H9 (cell line): ENCODE results near the gene UNC93A. TPM values are rescaled to one million over a fixed set of nuclear protein-coding genes. Genes with fewer than 3 reads are reported as not detected.

ENCODE experiments used
- DNase-seq: peaks from one replicate; pipeline ENCODE4 v3.0.0-alpha.2; 2017
- H2AFZ ChIP-seq: one replicate; pipeline ENCODE4 v1.6.1; 2013; ENCODE audit warnings: mild to moderate bottlenecking, low read length, control low read depth, moderate library complexity
- H2AK5ac ChIP-seq: 2 replicates; pipeline ENCODE4 v1.6.1; 2013; ENCODE audit warnings: low read length, control low read depth, mixed read lengths; ENCODE audit not compliant: insufficient read length
- H2BK120ac ChIP-seq: one replicate; pipeline ENCODE4 v1.6.1; 2013; ENCODE audit warnings: low read depth, mild to moderate bottlenecking, low read length, control low read depth, inconsistent platforms; ENCODE audit not compliant: poor library complexity, severe bottlenecking
- H2BK12ac ChIP-seq: 2 replicates; pipeline ENCODE4 v1.6.1; 2013; ENCODE audit warnings: low read length, control low read depth, mixed read lengths, low read depth; ENCODE audit not compliant: insufficient read length
- H2BK15ac ChIP-seq: 2 replicates; pipeline ENCODE4 v1.6.1; 2013; ENCODE audit warnings: low read depth, low read length, control low read depth
- H2BK20ac ChIP-seq: one replicate; pipeline ENCODE4 v1.6.1; 2013; ENCODE audit warnings: low read depth, mild to moderate bottlenecking, low read length, control low read depth, inconsistent platforms; ENCODE audit not compliant: poor library complexity, severe bottlenecking
- H2BK5ac ChIP-seq: 2 replicates; pipeline ENCODE4 v1.6.1; 2013; ENCODE audit warnings: low read length, control low read depth, mixed read lengths; ENCODE audit not compliant: insufficient read length
- H3K14ac ChIP-seq: 2 replicates; pipeline ENCODE4 v1.6.1; 2013; ENCODE audit warnings: low read length, control low read depth; ENCODE audit not compliant: insufficient read depth
- H3K18ac ChIP-seq: 2 replicates; pipeline ENCODE4 v1.6.1; 2013; ENCODE audit warnings: low read depth, mild to moderate bottlenecking, mixed read lengths, low read length, control low read depth; ENCODE audit not compliant: insufficient read length
- H3K23ac ChIP-seq: 2 replicates; pipeline ENCODE4 v1.6.1; 2013; ENCODE audit warnings: low read length, control low read depth, mixed read lengths, low read depth; ENCODE audit not compliant: insufficient read length
- H3K23me2 ChIP-seq: 2 replicates; pipeline ENCODE4 v1.6.1; 2013; ENCODE audit warnings: low read depth, mild to moderate bottlenecking, mixed read lengths, low read length, control low read depth; ENCODE audit not compliant: insufficient read length, poor library complexity, severe bottlenecking
- H3K27ac ChIP-seq: 2 replicates; pipeline ENCODE4 v1.5.1; 2013; ENCODE audit warnings: low read length, control low read depth, mixed read lengths, low read depth; ENCODE audit not compliant: insufficient read length
- H3K27me3 ChIP-seq: 2 replicates; pipeline ENCODE4 v1.6.1; 2013; ENCODE audit warnings: low read length, control low read depth, inconsistent platforms; ENCODE audit not compliant: insufficient read depth
- H3K4ac ChIP-seq: 2 replicates; pipeline ENCODE4 v1.6.1; 2013; ENCODE audit warnings: low read depth, mild to moderate bottlenecking, control low read depth, inconsistent platforms, low read length, moderate library complexity
- H3K4me1 ChIP-seq: 2 replicates; pipeline ENCODE4 v1.6.1; 2013; ENCODE audit warnings: low read length, control low read depth, inconsistent platforms; ENCODE audit not compliant: insufficient read depth
- H3K4me2 ChIP-seq: 2 replicates; pipeline ENCODE4 v1.6.1; 2013; ENCODE audit warnings: low read length, control low read depth, mixed read lengths; ENCODE audit not compliant: insufficient read length, insufficient read depth
- H3K56ac ChIP-seq: 2 replicates; pipeline ENCODE4 v1.6.1; 2013; ENCODE audit warnings: low read depth, mild to moderate bottlenecking, mixed read lengths, low read length, control low read depth; ENCODE audit not compliant: insufficient read length
- H3K79me1 ChIP-seq: 2 replicates; pipeline ENCODE4 v1.6.1; 2013; ENCODE audit warnings: low read depth, mild to moderate bottlenecking, moderate library complexity, low read length, control low read depth, inconsistent platforms; ENCODE audit not compliant: insufficient read depth, poor library complexity, severe bottlenecking
- H3K79me2 ChIP-seq: 2 replicates; pipeline ENCODE4 v1.6.1; 2013; ENCODE audit warnings: low read length, control low read depth, inconsistent platforms; ENCODE audit not compliant: insufficient read depth
- H3K9ac ChIP-seq: 2 replicates; pipeline ENCODE4 v1.6.1; 2013; ENCODE audit warnings: low read length, control low read depth, mixed read lengths; ENCODE audit not compliant: insufficient read length; ENCODE audit errors: extremely low read depth
- H3K9me3 ChIP-seq: one replicate; pipeline ENCODE4 v1.6.1; 2013; ENCODE audit warnings: low read depth, low read length, inconsistent platforms; ENCODE audit not compliant: control insufficient read depth
- H3T11ph ChIP-seq: one replicate; pipeline ENCODE4 v1.6.1; 2013; ENCODE audit warnings: mild to moderate bottlenecking, low read length, control low read depth, inconsistent platforms
- H4K20me1 ChIP-seq: one replicate; pipeline ENCODE4 v1.6.1; 2013; ENCODE audit not compliant: control insufficient read depth, insufficient read length, insufficient read depth
- H4K5ac ChIP-seq: 2 replicates; pipeline ENCODE4 v1.6.1; 2013; ENCODE audit warnings: low read depth, mild to moderate bottlenecking, mixed read lengths, low read length, control low read depth; ENCODE audit not compliant: insufficient read length
- H4K8ac ChIP-seq: replicated peaks from 2 replicates; pipeline ENCODE4 v1.6.1; 2013; ENCODE audit warnings: low read length, control low read depth, mixed read lengths, low read depth; ENCODE audit not compliant: insufficient read length
- H4K91ac ChIP-seq: 2 replicates; pipeline ENCODE4 v1.6.1; 2013; ENCODE audit warnings: low read depth, mild to moderate bottlenecking, moderate library complexity, mixed read lengths, low read length, control low read depth; ENCODE audit not compliant: insufficient read length
- H3K27ac Mint-ChIP-seq, 3 experiments: 2 replicates in 2 of 3; 3 replicates in 1 of 3; pipeline ENCODE4 v1.8.0; 2020 to 2021; ENCODE audit warnings: mixed read lengths in 3 of 3, mild to moderate bottlenecking in 1 of 3, moderate library complexity in 1 of 3
- H3K27me3 Mint-ChIP-seq: 2 replicates; pipeline ENCODE4 v1.8.0; 2021; ENCODE audit warnings: low read depth, mild to moderate bottlenecking, moderate library complexity, mixed read lengths
- H3K36me3 Mint-ChIP-seq, 3 experiments: 2 replicates in 2 of 3; 3 replicates in 1 of 3; pipeline ENCODE4 v1.8.0; 2020 to 2021; ENCODE audit warnings: low read depth in 3 of 3, mixed read lengths in 3 of 3; ENCODE audit not compliant: insufficient read depth in 1 of 3
- H3K4me1 Mint-ChIP-seq, 2 experiments: 2 replicates each; pipeline ENCODE4 v1.8.0; 2020; ENCODE audit warnings: mixed read lengths in 2 of 2
- H3K4me3 Mint-ChIP-seq, 2 experiments: 2 replicates in 1 of 2; 3 replicates in 1 of 2; pipeline ENCODE4 v1.8.0; 2020 to 2021; ENCODE audit warnings: mild to moderate bottlenecking in 2 of 2, mixed read lengths in 2 of 2, moderate library complexity in 1 of 2
- H3K9me3 Mint-ChIP-seq, 2 experiments: 2 replicates in 1 of 2; 3 replicates in 1 of 2; pipeline ENCODE4 v1.8.0; 2020; ENCODE audit warnings: mild to moderate bottlenecking in 2 of 2, mixed read lengths in 2 of 2, moderate library complexity in 1 of 2
- WGBS: extraction: QIAGEN DNeasy Blood & Tissue Kit; methylation state at CpG from one replicate; pipeline ENCODE4 v1.1.7; 2013; ENCODE audit warnings: missing lambda C conversion rate, low lambda C conversion rate, mixed read lengths; ENCODE audit not compliant: insufficient read length; ENCODE audit errors: extremely low coverage; 5-methylcytosine and 5-hydroxymethylcytosine counted together
- total RNA-seq: library from RNA; stranded (reverse); gene quantifications from 2 replicates; pipeline ENCODE4 v1.2.1, GENCODE V29; 2021
- TF ChIP-seq, protein P1 (sequence below): fragments of 200-600 bp; sonication (generic); conservative IDR thresholded peaks from 3 replicates; pipeline ENCODE4 v1.8.0; 2021; ENCODE audit warnings: antibody characterized with exemption, mild to moderate bottlenecking

UNC93A gene
- total RNA-seq, 1 experiment from 2014 or later, result 0.70 TPM

GRCh38 chr6:167324111-167324510, 33.0 kb downstream of the UNC93A start:
- no peak overlapping the region for H2AK5ac ChIP-seq
- DNase-seq, result no peak
- no peak overlapping the region for H3K4me2 ChIP-seq
- Mint-ChIP-seq H3K9me3 (peaks cover 0 to 3% of the 10 kb centered on the region in 2 experiments; a peak in 3 of 5 replicates), H3K4me3 (no peak overlapping the region), H3K27me3 (peaks cover 8% of the 10 kb centered on the region), H3K36me3 (peaks cover 0 to 4% (median 0%) of the 10 kb centered on the region in 3 experiments; a peak in 2 of 7 replicates), H3K27ac (no peak overlapping the region), H3K4me1 (peaks cover 4% of the 10 kb centered on the region in 2 experiments)
- no peaks in the 10 kb centered on the region for H3K23me2 ChIP-seq
- no peak overlapping the region for H3K9ac ChIP-seq
- H2BK12ac ChIP-seq, result no peak overlapping the region
- H2BK5ac ChIP-seq, result no peak overlapping the region
- no peaks in the 10 kb centered on the region for H3K79me1 ChIP-seq
- no peak overlapping the region for H3K27ac ChIP-seq
- no peaks in the 10 kb centered on the region for H3K79me2 ChIP-seq
- H2AFZ ChIP-seq, result no peak overlapping the region
- no peak overlapping the region for H4K91ac ChIP-seq
- no peak overlapping the region for H3K18ac ChIP-seq
- H3K4me1 ChIP-seq, result no peaks in the 10 kb centered on the region
- H3K27me3 ChIP-seq, result no peaks in the 10 kb centered on the region
- peaks cover 17% of the 10 kb centered on the region for H3K9me3 ChIP-seq
- no peak overlapping the region for H3K56ac ChIP-seq
- TF ChIP-seq, protein P1, sequence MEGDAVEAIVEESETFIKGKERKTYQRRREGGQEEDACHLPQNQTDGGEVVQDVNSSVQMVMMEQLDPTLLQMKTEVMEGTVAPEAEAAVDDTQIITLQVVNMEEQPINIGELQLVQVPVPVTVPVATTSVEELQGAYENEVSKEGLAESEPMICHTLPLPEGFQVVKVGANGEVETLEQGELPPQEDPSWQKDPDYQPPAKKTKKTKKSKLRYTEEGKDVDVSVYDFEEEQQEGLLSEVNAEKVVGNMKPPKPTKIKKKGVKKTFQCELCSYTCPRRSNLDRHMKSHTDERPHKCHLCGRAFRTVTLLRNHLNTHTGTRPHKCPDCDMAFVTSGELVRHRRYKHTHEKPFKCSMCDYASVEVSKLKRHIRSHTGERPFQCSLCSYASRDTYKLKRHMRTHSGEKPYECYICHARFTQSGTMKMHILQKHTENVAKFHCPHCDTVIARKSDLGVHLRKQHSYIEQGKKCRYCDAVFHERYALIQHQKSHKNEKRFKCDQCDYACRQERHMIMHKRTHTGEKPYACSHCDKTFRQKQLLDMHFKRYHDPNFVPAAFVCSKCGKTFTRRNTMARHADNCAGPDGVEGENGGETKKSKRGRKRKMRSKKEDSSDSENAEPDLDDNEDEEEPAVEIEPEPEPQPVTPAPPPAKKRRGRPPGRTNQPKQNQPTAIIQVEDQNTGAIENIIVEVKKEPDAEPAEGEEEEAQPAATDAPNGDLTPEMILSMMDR, result no peak
- H3T11ph ChIP-seq, result no peak overlapping the region
- no peak overlapping the region for H2BK15ac ChIP-seq
- H3K4ac ChIP-seq, result no peak overlapping the region
- no peak overlapping the region for H3K23ac ChIP-seq
- H3K14ac ChIP-seq, result no peak overlapping the region
- no peak overlapping the region for H2BK120ac ChIP-seq
- no peak overlapping the region for H4K8ac ChIP-seq
- WGBS, result no CpG with 5 or more reads among the region's 10 CpGs
- H4K20me1 ChIP-seq, result no peaks in the 10 kb centered on the region
- no peak overlapping the region for H4K5ac ChIP-seq
- H2BK20ac ChIP-seq, result no peak overlapping the region
